HT-29 (cell line): ENCODE measurements around the gene VWA8. TPM values are rescaled to one million over a fixed set of nuclear protein-coding genes. Genes with fewer than 3 reads are reported as not detected.
A peak's percentile ranks its signal among the peaks of the same experiment; 100 is the strongest.
"Not testable (repeated sequence)": the region's sequence is repeated elsewhere in the genome, so short reads cannot be mapped to it uniquely, and the experiment has no call there.

ENCODE experiments used
- DNase-seq: peaks from one replicate; pipeline ENCODE4 v3.0.0-alpha.2; 2015; ENCODE audit warnings: low spot score
- total RNA-seq: library from RNA; depleted of rRNA; stranded (reverse); fragments of >200 nt; shearing (Covaris generic); gene quantifications from 2 replicates; pipeline ENCODE4 v1.2.3, GENCODE V29; 2014

Gene VWA8
- total RNA-seq, 1 experiment from 2014 or later: 17.2 TPM

GRCh38 chr13:41851351-41851750 is 109.6 kb downstream of the VWA8 start:
- DNase-seq: no peak

GRCh38 chr13:41848435-41849255 is 112.3 kb downstream of the VWA8 start:
- peak; percentile 30 for DNase-seq

GRCh38 chr13:41847216-41847615 is 113.7 kb downstream of the VWA8 start:
- DNase-seq: no peak

GRCh38 chr13:41842036-41842620 is 118.8 kb downstream of the VWA8 start:
- no peak for DNase-seq

GRCh38 chr13:41837629-41838028 is 123.3 kb downstream of the VWA8 start:
- no peak for DNase-seq

- no peak for DNase-seq
These were observed 125.0 kb downstream of the VWA8 start for GRCh38 chr13:41835871-41836270.

- DNase-seq: not testable (repeated sequence)
These were observed 126.2 kb downstream of the VWA8 start for GRCh38 chr13:41834697-41835096.

GRCh38 chr13:41833831-41834230 is 127.1 kb downstream of the VWA8 start:
- no peak for DNase-seq

- DNase-seq: no peak
These were observed 127.7 kb downstream of the VWA8 start for GRCh38 chr13:41833201-41833600.

GRCh38 chr13:41827507-41828213 is 133.2 kb downstream of the VWA8 start:
- peak; percentile 38 for DNase-seq

GRCh38 chr13:41825691-41826090 is 135.2 kb downstream of the VWA8 start:
- DNase-seq: no peak

GRCh38 chr13:41823476-41823875 is 137.4 kb downstream of the VWA8 start:
- DNase-seq: no peak

GRCh38 chr13:41822560-41822959 is 138.3 kb downstream of the VWA8 start:
- no peak for DNase-seq

- DNase-seq: no peak
These were observed 139.7 kb downstream of the VWA8 start for GRCh38 chr13:41821238-41821594.

GRCh38 chr13:41820581-41821237 is 140.2 kb downstream of the VWA8 start:
- DNase-seq: no peak

GRCh38 chr13:41816057-41816456 is 144.9 kb downstream of the VWA8 start:
- DNase-seq: no peak

- DNase-seq: no peak
These were observed 147.5 kb downstream of the VWA8 start for GRCh38 chr13:41813426-41813825.

GRCh38 chr13:41812851-41813250 is 148.1 kb downstream of the VWA8 start:
- DNase-seq: no peak

- DNase-seq: no peak
These were observed 148.7 kb downstream of the VWA8 start for GRCh38 chr13:41812237-41812636.

GRCh38 chr13:41811588-41812021 is 149.3 kb downstream of the VWA8 start:
- DNase-seq: no peak

- DNase-seq: no peak
These were observed 150.9 kb downstream of the VWA8 start for GRCh38 chr13:41809962-41810361.

GRCh38 chr13:41803445-41803735 is 157.5 kb downstream of the VWA8 start:
- DNase-seq: not testable (repeated sequence)
